ENCODE measurements around the gene RPTN.

DNA sequence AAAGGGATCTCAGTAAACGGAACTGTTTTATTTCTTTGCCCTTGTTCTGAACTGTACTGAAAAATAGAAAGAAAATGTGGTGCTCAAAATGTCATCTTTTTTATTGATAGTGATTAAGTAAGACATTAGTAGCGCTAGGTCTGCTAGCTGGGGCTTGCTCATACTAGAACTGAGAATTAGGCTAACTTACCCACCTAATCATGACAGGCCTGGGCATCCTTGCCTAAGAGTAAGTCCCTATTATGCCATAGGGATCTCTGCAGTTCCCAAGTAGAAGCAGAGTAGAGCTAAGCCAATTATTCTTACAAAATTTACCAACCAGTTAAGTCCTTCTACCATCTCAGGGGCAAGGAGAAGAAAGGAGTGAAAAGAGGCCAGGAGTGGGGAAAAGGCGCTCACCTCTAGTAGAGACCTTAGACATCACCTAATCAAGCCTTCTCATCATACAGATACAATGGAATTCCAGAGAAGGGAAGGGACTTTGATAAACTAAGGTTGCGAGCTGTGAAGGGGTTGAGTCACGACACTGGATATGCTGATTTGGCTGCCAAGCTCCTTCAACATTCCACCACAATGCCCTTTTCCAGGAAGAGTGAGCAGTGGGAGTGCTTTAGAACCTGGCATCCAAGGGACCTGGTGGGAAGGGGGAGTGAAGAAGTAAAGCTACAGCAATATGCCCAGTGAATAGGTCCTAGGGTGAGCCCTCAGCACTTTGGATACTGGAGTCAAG is 27.7 kb upstream of the RPTN start:
- TF ChIP-seq GATA2 (IDR thresholded peaks at IDR 0.05; ENCODE audit: low read depth, low read length) = no peak
- no peak for TF ChIP-seq GATA3 (IDR thresholded peaks at IDR 0.05; ENCODE audit: low read depth, low read length)
